ENCODE data around the gene USP1. TPM values are rescaled to one million over a fixed set of nuclear protein-coding genes. Genes with fewer than 3 reads are reported as not detected.

Gene USP1, protein sequence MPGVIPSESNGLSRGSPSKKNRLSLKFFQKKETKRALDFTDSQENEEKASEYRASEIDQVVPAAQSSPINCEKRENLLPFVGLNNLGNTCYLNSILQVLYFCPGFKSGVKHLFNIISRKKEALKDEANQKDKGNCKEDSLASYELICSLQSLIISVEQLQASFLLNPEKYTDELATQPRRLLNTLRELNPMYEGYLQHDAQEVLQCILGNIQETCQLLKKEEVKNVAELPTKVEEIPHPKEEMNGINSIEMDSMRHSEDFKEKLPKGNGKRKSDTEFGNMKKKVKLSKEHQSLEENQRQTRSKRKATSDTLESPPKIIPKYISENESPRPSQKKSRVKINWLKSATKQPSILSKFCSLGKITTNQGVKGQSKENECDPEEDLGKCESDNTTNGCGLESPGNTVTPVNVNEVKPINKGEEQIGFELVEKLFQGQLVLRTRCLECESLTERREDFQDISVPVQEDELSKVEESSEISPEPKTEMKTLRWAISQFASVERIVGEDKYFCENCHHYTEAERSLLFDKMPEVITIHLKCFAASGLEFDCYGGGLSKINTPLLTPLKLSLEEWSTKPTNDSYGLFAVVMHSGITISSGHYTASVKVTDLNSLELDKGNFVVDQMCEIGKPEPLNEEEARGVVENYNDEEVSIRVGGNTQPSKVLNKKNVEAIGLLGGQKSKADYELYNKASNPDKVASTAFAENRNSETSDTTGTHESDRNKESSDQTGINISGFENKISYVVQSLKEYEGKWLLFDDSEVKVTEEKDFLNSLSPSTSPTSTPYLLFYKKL
- total RNA-seq: 10 to 100 TPM; 19.8 to 27.9 TPM

DNA sequence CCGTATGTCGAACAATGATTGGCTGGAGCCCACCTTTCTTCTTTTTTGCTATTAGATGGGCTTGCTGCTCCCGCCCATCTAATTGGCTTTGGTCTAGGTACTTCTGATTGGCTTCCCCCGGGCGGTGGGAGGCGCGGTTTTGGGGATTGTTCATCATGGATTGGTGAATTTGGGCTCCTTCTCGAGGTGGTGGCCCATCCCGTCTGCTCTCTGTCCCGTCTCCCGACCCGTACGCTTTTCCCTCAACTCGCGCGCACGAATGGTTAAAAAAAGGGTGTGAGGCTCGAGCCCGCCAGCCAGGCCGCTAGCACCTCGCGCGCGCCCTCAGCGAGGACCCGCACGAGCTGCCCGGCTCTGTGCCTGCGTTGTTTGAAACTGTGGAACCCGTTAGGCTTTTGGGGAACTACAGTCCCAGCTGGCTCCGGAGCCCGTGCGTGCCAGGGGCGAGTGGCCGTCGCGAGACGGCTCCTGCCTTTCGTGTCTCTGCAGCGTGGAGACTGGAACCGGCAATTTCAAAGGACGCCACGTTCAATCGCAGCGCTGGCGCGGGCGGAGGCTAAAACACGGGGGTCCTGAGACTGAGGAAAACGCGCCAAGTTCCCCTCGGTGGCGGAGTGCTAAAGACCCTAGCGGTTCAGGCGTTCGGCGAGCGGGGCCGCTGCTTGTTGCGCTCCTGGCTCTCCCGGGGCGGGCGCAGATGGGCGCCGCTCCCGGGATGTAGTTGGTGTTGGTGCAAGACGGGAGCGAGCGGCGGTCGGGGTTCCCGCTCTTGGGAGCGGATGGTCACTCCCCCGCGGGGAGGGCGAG is at the start of gene USP1:
Gene USP1, plus strand, starts transcription at position 584 of the 807 bp plus-strand sequence. CDS start 2,819 bp downstream, outside the sequence.
- H3K36me3 ChIP-seq: no peaks in the 10 kb centered on the region
- TF ChIP-seq, protein P1, sequence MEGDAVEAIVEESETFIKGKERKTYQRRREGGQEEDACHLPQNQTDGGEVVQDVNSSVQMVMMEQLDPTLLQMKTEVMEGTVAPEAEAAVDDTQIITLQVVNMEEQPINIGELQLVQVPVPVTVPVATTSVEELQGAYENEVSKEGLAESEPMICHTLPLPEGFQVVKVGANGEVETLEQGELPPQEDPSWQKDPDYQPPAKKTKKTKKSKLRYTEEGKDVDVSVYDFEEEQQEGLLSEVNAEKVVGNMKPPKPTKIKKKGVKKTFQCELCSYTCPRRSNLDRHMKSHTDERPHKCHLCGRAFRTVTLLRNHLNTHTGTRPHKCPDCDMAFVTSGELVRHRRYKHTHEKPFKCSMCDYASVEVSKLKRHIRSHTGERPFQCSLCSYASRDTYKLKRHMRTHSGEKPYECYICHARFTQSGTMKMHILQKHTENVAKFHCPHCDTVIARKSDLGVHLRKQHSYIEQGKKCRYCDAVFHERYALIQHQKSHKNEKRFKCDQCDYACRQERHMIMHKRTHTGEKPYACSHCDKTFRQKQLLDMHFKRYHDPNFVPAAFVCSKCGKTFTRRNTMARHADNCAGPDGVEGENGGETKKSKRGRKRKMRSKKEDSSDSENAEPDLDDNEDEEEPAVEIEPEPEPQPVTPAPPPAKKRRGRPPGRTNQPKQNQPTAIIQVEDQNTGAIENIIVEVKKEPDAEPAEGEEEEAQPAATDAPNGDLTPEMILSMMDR (IDR thresholded peaks at IDR 0.05): peak; percentile 12
- peak within 1 kb of the TSS; percentile 97 for H3K4me3 ChIP-seq
- no peaks in the 10 kb centered on the region for H3K27me3 ChIP-seq (replicated peaks; ENCODE audit: insufficient read depth)
- peak within 1 kb of the TSS; percentile 89 to 100 for H3K27ac ChIP-seq
- peaks cover 13 to 36% of the 10 kb centered on the region in 2 donors for H3K4me1 ChIP-seq (ENCODE audit: control insufficient read depth in 1 of 2, low read depth in 2 of 2)
- ATAC-seq (ENCODE audit: insufficient number of reproducible peaks, low FRiP score, low read depth) (peak; percentile 96), DNase-seq (ENCODE audit: low spot score) (peak; percentile 98)
- H3K9me3 ChIP-seq: no peaks in the 10 kb centered on the region

DNA sequence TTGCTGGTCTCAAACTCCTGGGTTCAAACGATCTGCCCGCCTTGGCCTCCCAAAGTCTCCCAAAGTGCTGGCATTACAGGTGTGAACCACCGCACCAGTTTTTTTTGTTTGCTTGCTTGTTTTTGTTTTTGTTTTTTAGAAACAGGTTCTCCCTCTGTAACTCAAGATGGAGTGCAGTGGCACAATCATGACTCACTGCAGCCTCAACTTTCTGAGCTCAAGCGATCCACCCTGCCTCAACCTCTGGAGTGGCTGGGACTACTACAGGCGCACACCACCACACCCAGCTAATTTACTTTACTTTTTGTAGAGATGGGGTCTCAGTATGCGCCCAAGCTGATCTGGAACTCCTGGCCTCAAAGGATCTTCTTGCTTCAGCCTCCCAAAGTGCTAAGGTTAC is 47.3 kb upstream of the USP1 start:
- Histone ChIP-seq H3K9me3 (no peaks in the 10 kb centered on the region), H3K36me3 (no peaks in the 10 kb centered on the region), H3K4me3 (no peak overlapping the region), H3K27me3 (replicated peaks; ENCODE audit: insufficient read depth) (no peaks in the 10 kb centered on the region), H3K27ac (no peak overlapping the region), H3K4me1 (ENCODE audit: control insufficient read depth in 1 of 2, low read depth in 2 of 2) (peaks cover 0 to 7% of the 10 kb centered on the region in 2 donors)
- TF ChIP-seq, protein P1 (IDR thresholded peaks at IDR 0.05): no peak
- DNase-seq (ENCODE audit: low spot score) (no peak), ATAC-seq (ENCODE audit: insufficient number of reproducible peaks, low FRiP score, low read depth) (no peak)

DNA sequence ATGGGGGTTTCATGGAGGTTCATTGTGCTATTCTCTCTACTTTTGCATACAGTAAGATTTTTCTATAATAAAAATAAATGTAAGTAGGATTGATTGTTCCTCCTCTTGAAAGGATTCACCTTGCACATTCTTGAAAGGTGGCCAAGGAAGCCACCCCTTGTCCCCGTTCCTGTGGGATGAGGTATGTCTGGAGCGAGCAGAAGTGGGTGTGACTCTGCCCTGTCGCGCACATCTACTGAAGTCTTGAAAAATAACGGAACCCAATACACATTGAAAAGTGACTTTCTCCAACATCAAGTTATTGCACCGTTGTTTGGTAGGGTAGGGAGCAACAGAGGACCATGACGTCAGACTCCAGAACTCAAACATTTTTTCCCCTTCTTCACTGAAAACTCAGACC is 46.8 kb upstream of the USP1 start:
- Histone ChIP-seq H3K9me3 (no peaks in the 10 kb centered on the region), H3K27ac (no peak overlapping the region), H3K27me3 (replicated peaks; ENCODE audit: insufficient read depth) (no peaks in the 10 kb centered on the region), H3K4me1 (ENCODE audit: control insufficient read depth in 1 of 2, low read depth in 2 of 2) (peaks cover 0 to 2% of the 10 kb centered on the region in 2 donors), H3K36me3 (no peaks in the 10 kb centered on the region), H3K4me3 (no peak overlapping the region)
- TF ChIP-seq, protein P1 (IDR thresholded peaks at IDR 0.05): no peak
- ATAC-seq (ENCODE audit: insufficient number of reproducible peaks, low FRiP score, low read depth) (no peak), DNase-seq (ENCODE audit: low spot score) (no peak)

DNA sequence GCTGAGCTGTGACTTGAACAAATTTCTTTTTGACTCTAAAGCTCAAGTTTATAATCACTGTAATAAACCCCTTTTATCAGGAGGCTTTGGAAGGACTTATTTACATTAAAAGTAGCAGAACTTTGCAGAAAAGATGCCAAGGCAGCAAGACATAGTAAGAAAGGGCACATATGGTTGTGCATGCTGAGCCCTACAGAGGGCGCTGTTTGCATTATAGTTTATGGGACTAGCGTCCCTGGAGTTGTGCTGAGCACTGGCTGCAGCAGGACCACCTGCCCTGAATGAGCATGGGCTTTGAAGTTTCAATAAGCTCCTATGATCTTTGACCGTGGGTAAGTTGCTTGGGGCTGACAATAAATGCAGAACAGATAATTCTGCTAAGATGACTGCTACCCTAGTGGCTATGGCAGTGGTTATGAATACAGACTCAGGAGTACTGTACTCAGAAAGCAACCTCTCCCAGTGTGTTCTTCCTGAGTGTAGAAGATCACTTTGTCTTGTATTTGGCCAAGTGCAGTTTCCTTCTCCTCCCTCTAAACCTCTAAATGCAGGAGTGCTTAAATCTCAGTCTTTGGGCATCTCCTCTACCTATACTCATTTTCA is 45.4 kb upstream of the USP1 start:
- H3K4me3 ChIP-seq: no peak overlapping the region
- ATAC-seq (ENCODE audit: insufficient number of reproducible peaks, low FRiP score, low read depth): no peak

More for the DNA sequence above, 45.4 kb upstream of the USP1 start:
- Histone ChIP-seq H3K4me1 (ENCODE audit: control insufficient read depth in 1 of 2, low read depth in 2 of 2) (no peaks in the 10 kb centered on the region), H3K27ac (no peak overlapping the region), H3K9me3 (no peaks in the 10 kb centered on the region), H3K27me3 (replicated peaks; ENCODE audit: insufficient read depth) (no peaks in the 10 kb centered on the region), H3K36me3 (no peaks in the 10 kb centered on the region)
- no peak for DNase-seq (ENCODE audit: low spot score)
- TF ChIP-seq, protein P1 (IDR thresholded peaks at IDR 0.05): no peak
